Mesodermal cell (in vitro differentiated cells): ENCODE results near the gene MYBPC3.

ENCODE experiments used
- H3K27ac ChIP-seq: 2 replicates; pipeline ENCODE4 v1.7.0; 2013; ENCODE audit warnings: mild to moderate bottlenecking, low read depth, low read length, moderate library complexity; ENCODE audit not compliant: severe bottlenecking
- H3K36me3 ChIP-seq: 2 replicates; pipeline ENCODE4 v1.7.1; 2013; ENCODE audit warnings: mild to moderate bottlenecking, low read length, moderate library complexity; ENCODE audit not compliant: control insufficient read depth, insufficient read depth
- H3K4me1 ChIP-seq: one replicate; pipeline ENCODE4 v1.7.1; 2013; ENCODE audit warnings: mild to moderate bottlenecking, low read length; ENCODE audit not compliant: insufficient read depth, control insufficient read depth, poor library complexity, severe bottlenecking
- H3K4me3 ChIP-seq: 2 replicates; pipeline ENCODE4 v1.7.0; 2013; ENCODE audit warnings: low read length, control low read depth, mild to moderate bottlenecking; ENCODE audit not compliant: insufficient read depth, poor library complexity, severe bottlenecking; ENCODE audit errors: extremely low read depth
- H3K9me3 ChIP-seq: 2 replicates; pipeline ENCODE4 v1.7.1; 2013; ENCODE audit warnings: mild to moderate bottlenecking, low read length, moderate library complexity; ENCODE audit not compliant: control insufficient read depth
- WGBS, 2 experiments: methylation state at CpG; one replicate each; pipeline ENCODE4 v1.1.5; 2013; ENCODE audit warnings: missing lambda C conversion rate in 2 of 2; ENCODE audit not compliant: insufficient coverage in 2 of 2; 5-methylcytosine and 5-hydroxymethylcytosine counted together

Gene MYBPC3

GRCh38 chr11:47306484-47306844 lies 46.0 kb downstream of the MYBPC3 start:
- Histone ChIP-seq H3K4me1 (no peaks in the 10 kb centered on the region), H3K4me3 (no peak overlapping the region), H3K36me3 (peaks cover 93% of the 10 kb centered on the region), H3K9me3 (peaks cover 8% of the 10 kb centered on the region), H3K27ac (no peak overlapping the region)
- WGBS, 2 experiments = no CpG with 5 or more reads among the region's 1 CpG

GRCh38 chr11:47305734-47306483 lies 46.6 kb downstream of the MYBPC3 start:
- WGBS, 2 experiments = 92 to 96% methylated on average over 3 of the region's 3 CpGs
- Histone ChIP-seq H3K9me3 (peaks cover 8% of the 10 kb centered on the region), H3K36me3 (peaks cover 91% of the 10 kb centered on the region), H3K4me1 (no peaks in the 10 kb centered on the region), H3K4me3 (no peak overlapping the region), H3K27ac (no peak overlapping the region)

GRCh38 chr11:47302853-47303252 lies 49.6 kb downstream of the MYBPC3 start:
- Histone ChIP-seq H3K4me3 (no peak overlapping the region), H3K9me3 (peaks cover 14% of the 10 kb centered on the region), H3K4me1 (no peaks in the 10 kb centered on the region), H3K36me3 (peaks cover 90% of the 10 kb centered on the region), H3K27ac (no peak overlapping the region)
- 100% methylated on average over 1 of the region's 1 CpG; no CpG with 5 or more reads in 1 of the 2 experiments for WGBS, 2 experiments

GRCh38 chr11:47299078-47299477 lies 53.4 kb downstream of the MYBPC3 start:
- no CpG with 5 or more reads among the region's 3 CpGs for WGBS, 2 experiments
- no peaks in the 10 kb centered on the region for H3K4me1 ChIP-seq
- peaks cover 14% of the 10 kb centered on the region for H3K9me3 ChIP-seq
- H3K4me3 ChIP-seq = no peak overlapping the region
- peaks cover 88% of the 10 kb centered on the region for H3K36me3 ChIP-seq
- H3K27ac ChIP-seq = no peak overlapping the region

- Histone ChIP-seq H3K4me3 (no peak overlapping the region), H3K4me1 (no peaks in the 10 kb centered on the region), H3K9me3 (peaks cover 6% of the 10 kb centered on the region), H3K27ac (no peak overlapping the region), H3K36me3 (peaks cover 88% of the 10 kb centered on the region)
- WGBS, 2 experiments = 94 to 100% methylated on average over 2 of the region's 4 CpGs
Observed at GRCh38 chr11:47296045-47296444, 56.5 kb downstream of the MYBPC3 start.

GRCh38 chr11:47295385-47295784 lies 57.1 kb downstream of the MYBPC3 start:
- Histone ChIP-seq H3K9me3 (peaks cover 6% of the 10 kb centered on the region), H3K4me3 (no peak overlapping the region), H3K27ac (no peak overlapping the region), H3K4me1 (no peaks in the 10 kb centered on the region), H3K36me3 (peaks cover 88% of the 10 kb centered on the region)
- WGBS, 2 experiments = 94 to 97% methylated on average over 3 to 4 of the region's 5 CpGs

GRCh38 chr11:47289856-47290255 lies 62.6 kb downstream of the MYBPC3 start:
- H3K9me3 ChIP-seq = no peaks in the 10 kb centered on the region
- WGBS, 2 experiments = 97 to 99% methylated on average over 13 to 15 of the region's 15 CpGs
- no peaks in the 10 kb centered on the region for H3K4me1 ChIP-seq
- peaks cover 90% of the 10 kb centered on the region for H3K36me3 ChIP-seq
- no peak overlapping the region for H3K27ac ChIP-seq
- no peak overlapping the region for H3K4me3 ChIP-seq

GRCh38 chr11:47288066-47288465 lies 64.4 kb downstream of the MYBPC3 start:
- Histone ChIP-seq H3K4me3 (no peak overlapping the region), H3K27ac (no peak overlapping the region), H3K9me3 (no peaks in the 10 kb centered on the region), H3K36me3 (peaks cover 96% of the 10 kb centered on the region), H3K4me1 (no peaks in the 10 kb centered on the region)
- WGBS, 2 experiments = 96 to 100% methylated on average over 2 to 4 of the region's 5 CpGs

GRCh38 chr11:47285969-47286770 lies 66.3 kb downstream of the MYBPC3 start:
- WGBS, 2 experiments = 95 to 96% methylated on average over 13 of the region's 13 CpGs
- Histone ChIP-seq H3K4me1 (no peaks in the 10 kb centered on the region), H3K4me3 (no peak overlapping the region), H3K27ac (no peak overlapping the region), H3K9me3 (no peaks in the 10 kb centered on the region), H3K36me3 (peaks cover 97% of the 10 kb centered on the region)

- H3K36me3 ChIP-seq = peaks cover 96% of the 10 kb centered on the region
- H3K4me3 ChIP-seq = no peak overlapping the region
- WGBS, 2 experiments = 86 to 96% methylated on average over 1 to 3 of the region's 4 CpGs
- H3K9me3 ChIP-seq = no peaks in the 10 kb centered on the region
- H3K4me1 ChIP-seq = no peaks in the 10 kb centered on the region
- H3K27ac ChIP-seq = no peak overlapping the region
Observed at GRCh38 chr11:47284151-47284550, 68.4 kb downstream of the MYBPC3 start.

GRCh38 chr11:47282462-47282861 lies 70.0 kb downstream of the MYBPC3 start:
- Histone ChIP-seq H3K27ac (no peak overlapping the region), H3K4me3 (no peak overlapping the region), H3K36me3 (peaks cover 98% of the 10 kb centered on the region), H3K4me1 (no peaks in the 10 kb centered on the region), H3K9me3 (no peaks in the 10 kb centered on the region)
- WGBS, 2 experiments = 95 to 96% methylated on average over 7 of the region's 7 CpGs
